Right hindlimb (tissue), 1 donor: ENCODE data around the gene TRAF6.
"Not testable (repeated sequence)": the region's sequence is repeated elsewhere in the genome, so short reads cannot be mapped to it uniquely, and the experiment has no call there.

Experiments
- DNase-seq: peaks from one replicate; pipeline ENCODE4 v3.0.0-alpha.2; 2018

The TRAF6 gene, protein sequence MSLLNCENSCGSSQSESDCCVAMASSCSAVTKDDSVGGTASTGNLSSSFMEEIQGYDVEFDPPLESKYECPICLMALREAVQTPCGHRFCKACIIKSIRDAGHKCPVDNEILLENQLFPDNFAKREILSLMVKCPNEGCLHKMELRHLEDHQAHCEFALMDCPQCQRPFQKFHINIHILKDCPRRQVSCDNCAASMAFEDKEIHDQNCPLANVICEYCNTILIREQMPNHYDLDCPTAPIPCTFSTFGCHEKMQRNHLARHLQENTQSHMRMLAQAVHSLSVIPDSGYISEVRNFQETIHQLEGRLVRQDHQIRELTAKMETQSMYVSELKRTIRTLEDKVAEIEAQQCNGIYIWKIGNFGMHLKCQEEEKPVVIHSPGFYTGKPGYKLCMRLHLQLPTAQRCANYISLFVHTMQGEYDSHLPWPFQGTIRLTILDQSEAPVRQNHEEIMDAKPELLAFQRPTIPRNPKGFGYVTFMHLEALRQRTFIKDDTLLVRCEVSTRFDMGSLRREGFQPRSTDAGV

DNA sequence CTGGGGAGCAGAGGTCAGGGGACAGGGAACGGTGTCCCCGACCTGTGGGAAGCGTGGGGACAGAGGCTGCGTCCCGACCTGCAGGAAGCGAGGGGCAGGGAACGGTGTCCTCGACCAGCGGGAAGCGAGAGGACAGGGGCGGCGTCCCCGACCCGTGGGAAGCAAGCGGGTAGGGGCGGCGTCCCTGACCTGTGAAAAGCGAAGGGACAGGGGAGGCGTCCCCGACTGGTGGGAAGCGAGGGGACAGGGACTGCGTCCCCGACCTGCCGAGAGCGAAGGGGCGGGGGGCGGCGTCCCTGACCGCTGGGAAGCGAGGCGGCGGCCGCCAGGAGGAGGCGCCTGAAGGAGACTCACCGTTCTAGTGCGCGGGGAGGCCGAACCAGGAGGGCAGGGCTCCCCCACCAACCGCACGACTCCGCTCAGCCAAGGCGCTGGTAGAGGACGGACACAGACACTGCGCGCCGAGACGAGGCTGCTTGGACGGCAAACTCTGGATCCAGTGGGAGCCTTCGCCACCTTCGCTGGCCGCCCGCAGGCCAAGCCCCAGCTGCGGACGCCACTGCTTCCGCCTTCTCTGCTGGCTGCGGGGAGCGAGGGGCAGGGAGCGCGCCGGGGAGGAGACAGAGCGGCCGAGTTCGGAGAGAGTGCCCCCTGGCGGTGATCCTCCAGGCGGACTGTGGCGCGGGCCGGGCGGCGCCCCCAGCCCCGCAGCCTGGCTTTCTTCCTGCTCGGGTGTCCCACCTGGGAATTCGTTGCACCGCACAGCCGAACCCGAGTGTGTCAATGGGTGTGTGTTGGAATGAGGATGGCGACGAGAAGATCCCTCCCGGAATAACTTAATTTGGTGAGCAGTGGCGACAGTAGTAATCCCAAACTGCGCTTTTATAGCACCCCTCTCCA, at the start of gene TRAF6:
Gene TRAF6 (minus strand): TSS at position 579 of the 900 bp plus-strand sequence. CDS start 8,757 bp downstream, outside the sequence.
- DNase-seq, result peak; percentile 92

DNA sequence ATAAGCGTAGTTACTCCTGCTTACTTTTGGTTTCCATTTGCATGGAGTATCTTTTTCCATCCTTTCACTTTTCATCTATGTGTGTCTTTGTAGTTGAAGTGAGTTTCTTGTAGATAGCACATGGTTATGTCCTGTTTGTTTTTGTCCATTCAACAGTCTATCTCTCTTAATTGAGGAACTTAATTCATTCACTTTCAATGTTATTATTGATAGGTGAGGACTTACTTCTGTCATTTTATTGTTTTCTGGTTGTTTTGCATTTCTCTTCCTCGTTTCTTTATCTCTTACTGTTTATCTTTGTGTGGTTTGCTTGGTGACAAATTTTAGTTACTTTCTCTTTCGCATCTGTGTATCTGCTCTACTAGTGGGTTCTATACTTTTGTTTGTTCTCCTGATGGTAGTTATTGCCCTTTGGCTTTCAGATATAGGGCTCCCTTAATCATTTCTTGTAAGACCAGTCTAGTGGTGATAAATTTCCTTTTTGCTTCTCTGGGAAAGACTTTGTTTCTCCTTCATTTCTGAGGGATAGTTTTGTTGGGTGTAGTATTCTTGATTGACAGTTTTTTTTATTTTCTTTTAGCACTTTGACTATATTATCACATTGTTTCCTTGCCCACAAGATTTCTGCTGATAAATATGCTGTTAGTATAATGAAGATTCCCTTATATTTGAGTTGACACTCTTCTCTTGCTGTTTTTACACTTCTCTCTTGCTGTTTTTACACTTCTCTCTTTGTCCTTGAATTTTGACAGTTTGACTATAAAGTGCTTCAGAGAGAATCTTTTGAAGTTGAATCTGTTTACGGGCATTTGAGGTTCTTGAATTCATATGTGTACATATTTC, 48.7 kb upstream of the TRAF6 start:
- no peak for DNase-seq

DNA sequence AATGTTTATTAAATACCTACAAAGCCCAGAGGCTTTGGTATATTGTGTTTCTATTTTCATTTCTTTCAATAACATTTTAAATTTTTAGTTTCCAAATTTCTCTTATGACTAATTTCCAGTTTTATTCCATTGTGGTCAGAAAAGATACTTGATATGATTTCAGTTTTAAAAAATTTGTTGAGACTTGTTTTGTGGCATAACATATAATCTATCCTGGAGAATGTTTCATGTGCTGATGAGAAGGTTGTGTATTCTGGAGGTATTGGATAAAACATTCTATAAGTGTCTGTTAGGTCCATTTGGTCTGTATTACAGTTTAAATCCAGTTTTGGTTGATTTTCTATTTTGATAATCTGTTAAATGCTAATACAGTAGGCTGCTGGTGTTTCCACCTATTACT, 47.9 kb upstream of the TRAF6 start:
- no peak for DNase-seq

DNA sequence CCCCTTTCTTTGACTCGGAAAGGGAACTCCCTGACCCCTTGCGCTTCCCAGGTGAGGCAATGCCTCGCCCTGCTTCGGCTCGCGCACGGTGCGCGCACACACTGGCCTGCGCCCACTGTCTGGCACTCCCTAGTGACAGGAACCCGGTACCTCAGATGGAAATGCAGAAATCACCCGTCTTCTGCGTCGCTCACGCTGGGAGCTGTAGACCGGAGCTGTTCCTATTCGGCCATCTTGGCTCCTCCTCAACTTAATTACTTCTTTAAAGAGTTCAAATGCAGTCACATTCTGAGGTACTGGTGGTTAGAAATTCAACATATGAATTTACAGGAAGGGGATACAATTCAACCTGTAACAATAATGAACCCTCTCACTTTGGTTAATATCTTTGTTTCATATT, 47.3 kb upstream of the TRAF6 start:
- not testable (repeated sequence) for DNase-seq

DNA sequence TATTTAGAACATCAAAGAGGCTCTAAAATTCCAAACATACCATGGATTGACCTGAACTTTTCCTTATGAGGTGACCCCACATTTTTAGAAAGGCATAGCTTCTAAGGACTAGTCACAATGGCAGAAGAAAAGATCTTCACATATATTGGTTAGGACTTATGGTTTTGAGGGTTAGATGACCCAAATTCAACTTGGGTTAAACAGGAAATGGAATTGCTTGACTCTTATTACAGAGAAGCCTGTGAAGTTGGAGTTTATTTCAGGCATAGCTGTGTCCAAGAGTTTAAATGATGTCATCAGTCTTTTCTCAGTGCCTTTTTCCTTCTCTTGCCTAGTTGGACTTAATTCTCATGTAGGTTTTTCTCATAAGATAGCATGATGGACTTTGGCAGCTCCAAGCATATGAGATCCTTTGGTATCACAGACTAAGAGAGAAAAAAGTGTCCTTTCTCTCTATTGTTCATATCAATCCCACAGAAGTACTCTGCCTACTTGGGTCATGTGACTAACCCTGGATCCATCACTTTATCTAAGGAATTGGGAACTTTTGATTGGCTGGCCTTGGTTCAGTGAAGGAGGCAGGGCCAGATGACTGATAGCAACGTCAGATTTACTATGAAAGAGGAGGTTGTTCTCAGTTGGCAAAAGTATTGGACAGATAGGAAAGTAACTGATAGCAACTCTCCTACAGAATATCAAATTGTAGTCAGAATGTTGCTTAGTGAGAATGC, 40.5 kb upstream of the TRAF6 start:
- DNase-seq, result no peak

GRCh38 chr11:36540998-36541397, 30.9 kb upstream of the TRAF6 start:
- DNase-seq, result peak; percentile 39

DNA sequence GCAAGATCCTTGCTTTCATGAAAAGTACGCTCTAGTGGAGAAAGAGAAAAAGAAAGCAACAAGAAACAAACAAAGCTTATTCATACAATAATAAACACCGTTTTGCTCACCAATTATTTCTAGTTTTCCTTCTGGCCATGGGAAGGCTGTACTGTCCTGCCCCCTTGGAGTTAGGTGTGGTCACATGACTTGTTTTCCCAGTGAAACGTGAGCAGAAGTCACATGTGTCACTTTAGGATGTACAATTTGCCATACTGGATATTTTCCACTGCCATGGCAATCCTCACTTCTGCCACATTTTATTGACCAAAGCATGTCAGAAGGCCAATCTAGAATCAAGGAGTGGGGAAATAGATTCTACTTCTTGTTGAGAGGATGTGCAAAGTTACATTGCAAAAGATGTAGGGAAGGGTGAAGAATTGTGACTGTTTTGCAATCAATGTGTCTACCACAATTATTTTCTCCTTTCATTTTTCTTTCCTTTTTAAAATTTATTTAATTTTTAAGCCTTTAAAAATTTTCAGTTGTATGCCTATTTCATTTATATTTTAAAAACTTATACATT, 24.3 kb upstream of the TRAF6 start:
- DNase-seq, result no peak

GRCh38 chr11:36532941-36533601, 23.0 kb upstream of the TRAF6 start:
- DNase-seq, result no peak

GRCh38 chr11:36530840-36531239, 20.8 kb upstream of the TRAF6 start:
- no peak for DNase-seq

DNA sequence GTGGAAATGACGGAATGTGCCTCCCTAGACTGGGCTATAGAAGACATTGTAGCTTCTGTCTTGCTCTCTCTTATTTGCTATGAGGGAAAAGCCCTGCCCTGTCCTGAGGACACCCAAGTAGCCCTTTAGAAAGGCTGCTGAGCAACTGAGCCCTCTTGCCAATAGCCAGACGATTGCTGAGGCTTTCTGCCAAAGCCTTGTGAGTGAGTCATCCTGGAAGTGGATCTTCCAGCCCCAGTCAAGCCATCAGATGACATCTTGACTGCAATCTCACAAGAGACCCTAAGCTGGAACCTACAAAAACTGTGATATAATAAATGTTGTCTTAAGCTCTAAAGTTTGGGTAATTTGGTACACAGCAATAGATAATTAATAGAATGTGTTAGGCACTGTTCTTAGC, 3.9 kb upstream of the TRAF6 start:
- DNase-seq, result no peak

- no peak for DNase-seq
Observed at GRCh38 chr11:36512016-36512415, 1.9 kb upstream of the TRAF6 start.

DNA sequence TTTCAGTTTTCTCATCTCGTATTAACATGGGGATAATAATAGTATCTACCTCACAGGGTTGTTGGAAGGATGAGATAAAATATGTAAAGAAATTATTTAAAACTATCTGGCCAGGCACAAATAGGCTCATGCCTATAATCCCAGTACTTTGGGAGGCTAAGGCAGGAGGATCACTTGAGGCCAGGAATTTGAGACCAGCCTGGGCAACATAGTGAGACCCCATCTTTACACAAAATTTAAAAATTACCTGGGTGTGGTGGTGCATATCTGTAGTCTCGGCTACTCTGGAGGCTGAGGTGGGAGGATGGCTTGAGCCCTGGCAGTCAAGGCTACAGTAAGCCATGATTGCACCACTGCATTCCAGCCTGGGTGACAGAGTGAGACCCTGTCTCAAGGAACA, 990 bp upstream of the TRAF6 start:
- DNase-seq, result not testable (repeated sequence)

GRCh38 chr11:36510594-36510942, 496 bp upstream of the TRAF6 start:
- DNase-seq, result no peak

DNA sequence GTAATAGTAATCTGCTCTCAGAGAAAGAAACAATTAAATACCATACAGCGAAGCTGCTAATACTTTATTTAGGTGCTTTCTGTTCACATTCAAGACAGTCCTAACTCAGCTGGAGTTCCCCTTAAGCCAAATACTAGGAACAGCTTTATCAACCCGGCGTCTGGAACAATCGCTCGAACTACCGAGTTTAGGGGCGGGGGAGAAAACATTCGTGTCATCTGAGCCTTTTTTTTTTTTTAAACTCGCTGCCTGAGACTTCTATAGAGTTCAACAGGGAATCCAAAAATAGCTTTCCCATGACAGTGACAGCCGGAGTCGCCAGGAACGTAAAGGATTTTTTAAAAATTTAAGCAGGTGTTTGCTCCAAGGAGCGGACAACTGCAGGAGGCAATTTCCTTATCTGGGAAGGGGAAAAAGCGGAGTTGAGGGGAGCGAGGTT, 852 bp downstream of the TRAF6 start:
- DNase-seq, result peak; percentile 42

DNA sequence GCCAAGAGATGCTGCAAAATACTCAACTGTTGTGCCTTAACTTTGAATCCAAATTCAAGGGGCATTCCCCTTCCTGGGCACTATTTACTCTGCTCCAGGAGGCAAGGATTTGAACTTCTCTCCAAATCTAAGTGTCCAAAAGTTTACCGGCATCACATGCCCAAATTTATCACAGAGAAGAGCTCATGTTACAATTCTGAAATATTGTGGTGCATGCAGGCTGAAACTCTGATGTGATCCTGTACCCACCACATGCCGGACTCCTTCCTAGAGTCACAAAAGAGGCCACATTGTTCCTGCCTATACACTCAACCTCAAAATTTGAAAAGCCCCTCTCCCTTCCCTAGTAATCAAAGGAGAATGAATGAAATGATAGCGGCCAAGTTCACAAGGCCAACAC, 1.3 kb downstream of the TRAF6 start:
- DNase-seq, result no peak

- no peak for DNase-seq
Observed at GRCh38 chr11:36507824-36508489, 2.1 kb downstream of the TRAF6 start.

DNA sequence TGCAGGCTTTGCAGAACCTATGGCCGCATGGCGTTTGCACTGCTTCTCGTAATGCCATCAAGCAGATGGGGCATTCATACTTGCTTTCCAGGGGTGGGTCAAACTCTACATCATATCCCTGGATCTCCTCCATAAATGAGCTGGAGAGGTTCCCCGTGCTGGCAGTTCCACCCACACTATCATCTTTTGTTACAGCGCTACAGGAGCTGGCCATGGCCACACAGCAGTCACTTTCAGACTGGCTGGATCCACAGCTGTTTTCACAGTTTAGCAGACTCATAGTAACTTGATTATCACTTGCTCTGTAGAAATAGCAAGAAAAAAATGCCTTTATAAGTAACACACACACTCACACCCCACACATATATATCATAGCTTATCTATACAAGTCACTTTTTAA, 8.8 kb downstream of the TRAF6 start:
- DNase-seq, result no peak

- no peak for DNase-seq
Observed at GRCh38 chr11:36500315-36500721, 9.8 kb downstream of the TRAF6 start.

DNA sequence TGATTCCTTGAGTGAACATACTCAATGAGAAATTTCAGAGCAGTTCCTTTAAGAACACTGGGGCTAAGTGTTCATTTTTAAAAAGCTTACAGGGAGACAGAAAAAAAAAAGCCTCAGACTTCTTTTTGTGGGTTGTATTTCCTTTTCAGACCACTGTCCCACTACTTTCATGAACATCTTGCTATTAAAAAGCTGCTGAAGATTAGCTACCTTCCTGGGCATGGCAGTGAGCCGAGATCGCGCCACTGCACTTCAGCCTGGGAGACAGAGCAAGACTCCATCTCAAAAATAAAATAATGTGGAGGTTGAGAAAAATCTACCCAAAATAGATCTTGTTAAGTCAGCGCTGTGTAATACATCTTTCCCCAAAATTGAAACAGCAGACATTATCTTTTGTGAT, 10.8 kb downstream of the TRAF6 start:
- DNase-seq, result no peak

DNA sequence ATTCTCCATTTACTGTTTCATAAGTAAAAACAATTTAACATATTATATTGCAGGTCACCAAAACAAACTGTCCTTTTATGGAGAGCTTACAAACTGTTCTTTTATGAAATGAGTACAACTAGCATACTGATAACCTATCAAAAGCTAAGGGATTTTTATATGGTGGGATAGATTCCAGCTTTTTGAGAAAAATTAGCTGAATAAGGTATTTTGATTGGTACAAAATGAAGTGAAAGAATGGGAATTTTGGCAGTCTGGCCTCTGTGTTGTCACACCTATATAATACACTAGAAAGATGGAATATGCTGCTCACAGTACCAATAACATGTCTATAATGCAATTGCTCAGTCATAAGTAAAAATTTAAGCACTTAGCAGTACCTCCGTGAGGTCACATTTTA, 11.4 kb downstream of the TRAF6 start:
- no peak for DNase-seq

GRCh38 chr11:36493332-36493731, 16.7 kb downstream of the TRAF6 start:
- DNase-seq, result no peak
